Smooth muscle cell (in vitro differentiated cells): ENCODE results near the gene PARD3. TPM values are rescaled to one million over a fixed set of nuclear protein-coding genes. Genes with fewer than 3 reads are reported as not detected.

ENCODE experiments used
- DNase-seq: peaks from one replicate; lab custom pipeline; 2025; ENCODE audit not compliant: unreplicated experiment; lab: John Stamatoyannopoulos, UW
- H2AFZ ChIP-seq: fragments of 200-600 bp; sonication (generic); 2 replicates; pipeline ENCODE4 v1.6.0; 2016; ENCODE audit warnings: antibody characterized with exemption, low read depth, mild to moderate bottlenecking
- H3F3A ChIP-seq: fragments of 200-600 bp; sonication (generic); 2 replicates; pipeline ENCODE4 v1.6.0; 2017; ENCODE audit warnings: antibody characterized with exemption, low read depth
- H3K27ac ChIP-seq: fragments of 200-600 bp; sonication (generic); 2 replicates; pipeline ENCODE4 v1.5.1; 2016; ENCODE audit warnings: low read depth, mild to moderate bottlenecking
- H3K27me3 ChIP-seq: fragments of 200-600 bp; sonication (generic); 2 replicates; pipeline ENCODE4 v1.6.1; 2016; ENCODE audit warnings: low read depth, mild to moderate bottlenecking
- H3K36me3 ChIP-seq: fragments of 200-600 bp; sonication (generic); 2 replicates; pipeline ENCODE4 v1.5.1; 2016; ENCODE audit warnings: low read depth
- H3K4me1 ChIP-seq: fragments of 200-600 bp; sonication (generic); 2 replicates; pipeline ENCODE4 v1.5.1; 2016; ENCODE audit warnings: low read depth
- H3K4me2 ChIP-seq: fragments of 200-600 bp; sonication (generic); 2 replicates; pipeline ENCODE4 v1.6.0; 2016; ENCODE audit warnings: mild to moderate bottlenecking
- H3K4me3 ChIP-seq: fragments of 200-600 bp; sonication (generic); 2 replicates; pipeline ENCODE4 v1.5.1; 2016; ENCODE audit warnings: mild to moderate bottlenecking
- H3K79me2 ChIP-seq: fragments of 200-600 bp; sonication (generic); 2 replicates; pipeline ENCODE4 v1.6.0; 2016; ENCODE audit warnings: low read depth, mild to moderate bottlenecking
- H3K9ac ChIP-seq: fragments of 200-600 bp; sonication (generic); 2 replicates; pipeline ENCODE4 v1.6.0; 2016; ENCODE audit warnings: low read depth
- H3K9me3 ChIP-seq: fragments of 200-600 bp; sonication (generic); replicated peaks from 2 replicates; pipeline ENCODE4 v1.5.1; 2016; ENCODE audit warnings: low read depth
- H4K20me1 ChIP-seq: fragments of 200-600 bp; sonication (generic); 2 replicates; pipeline ENCODE4 v1.6.0; 2016; ENCODE audit warnings: low read depth
- CTCF ChIP-seq: fragments of 200-600 bp; sonication (generic); IDR thresholded peaks from 2 replicates; pipeline ENCODE4 v1.5.1; 2017; ENCODE audit warnings: borderline replicate concordance, mild to moderate bottlenecking, antibody characterized with exemption; ENCODE audit not compliant: insufficient read depth, poor library complexity, severe bottlenecking
- WGBS: methylation state at CpG from one replicate; pipeline ENCODE4 v1.1.7; 2016; ENCODE audit warnings: low lambda C conversion rate; 5-methylcytosine and 5-hydroxymethylcytosine counted together
- polyA plus RNA-seq: library from polyadenylated mRNA; unstranded; fragments of >200 nt; fragmentation: Nextera tagmentation; extraction: Ambion mirVana; gene quantifications from 2 replicates; pipeline ENCODE4 v1.2.1, GENCODE V29; 2016
- total RNA-seq: library from RNA; depleted of rRNA; stranded (reverse); fragments of >200 nt; gene quantifications from 2 replicates; pipeline ENCODE4 v1.2.3, GENCODE V29; 2014

The PARD3 gene
- total and polyA plus RNA-seq, 2 experiments from 2014 or later, result 17.5 to 26.0 TPM

- no peak overlapping the region for H3K27ac ChIP-seq
Observed at GRCh38 chr10:34480345-34480744, 334.8 kb downstream of the PARD3 start.

GRCh38 chr10:34479520-34480179 is 335.4 kb downstream of the PARD3 start:
- no peak overlapping the region for H3K27ac ChIP-seq

More at GRCh38 chr10:34480345-34480744, 334.8 kb downstream of the PARD3 start:
- Histone ChIP-seq H3K4me2 (no peak overlapping the region), H3K4me1 (peaks cover 6% of the 10 kb centered on the region), H3K79me2 (no peaks in the 10 kb centered on the region), H3K27me3 (no peaks in the 10 kb centered on the region), H3K9ac (no peak overlapping the region), H3K36me3 (no peaks in the 10 kb centered on the region), H2AFZ (no peak overlapping the region), H4K20me1 (no peaks in the 10 kb centered on the region), H3F3A (no peaks in the 10 kb centered on the region), H3K4me3 (no peak overlapping the region), H3K9me3 (no peaks in the 10 kb centered on the region)
- no peak for TF ChIP-seq CTCF
- DNase-seq, result no peak
- 93% methylated on average over 4 of the region's 4 CpGs for WGBS

GRCh38 chr10:34477249-34477648 is 337.8 kb downstream of the PARD3 start:
- no peak overlapping the region for H3K27ac ChIP-seq

More at GRCh38 chr10:34479520-34480179, 335.4 kb downstream of the PARD3 start:
- Histone ChIP-seq H3K9me3 (no peaks in the 10 kb centered on the region), H2AFZ (no peak overlapping the region), H3K4me3 (no peak overlapping the region), H3K9ac (no peak overlapping the region), H3F3A (no peaks in the 10 kb centered on the region), H3K27me3 (no peaks in the 10 kb centered on the region), H4K20me1 (no peaks in the 10 kb centered on the region), H3K4me1 (peaks cover 6% of the 10 kb centered on the region), H3K79me2 (no peaks in the 10 kb centered on the region), H3K36me3 (no peaks in the 10 kb centered on the region), H3K4me2 (no peak overlapping the region)
- 93% methylated on average over 7 of the region's 7 CpGs for WGBS
- DNase-seq, result no peak
- TF ChIP-seq CTCF, result no peak

More at GRCh38 chr10:34477249-34477648, 337.8 kb downstream of the PARD3 start:
- H3K36me3 ChIP-seq, result no peaks in the 10 kb centered on the region
- no peak for DNase-seq
- peaks cover 6% of the 10 kb centered on the region for H3K4me1 ChIP-seq
- no peak overlapping the region for H3K4me2 ChIP-seq
- H3K27me3 ChIP-seq, result no peaks in the 10 kb centered on the region
- no peak overlapping the region for H2AFZ ChIP-seq
- H3K9me3 ChIP-seq, result no peaks in the 10 kb centered on the region
- no peaks in the 10 kb centered on the region for H3K79me2 ChIP-seq
- no peak overlapping the region for H3K4me3 ChIP-seq
- no peak overlapping the region for H3K9ac ChIP-seq
- WGBS, result 96% methylated on average over 2 of the region's 2 CpGs
- H3F3A ChIP-seq, result no peaks in the 10 kb centered on the region
- H4K20me1 ChIP-seq, result no peaks in the 10 kb centered on the region
- TF ChIP-seq CTCF, result no peak
